IPS-NIHi7 (cell line): ENCODE measurements around the gene RDH14.

ENCODE experiments used
- DNase-seq: peaks from one replicate; pipeline ENCODE4 v3.0.0; 2012; ENCODE audit warnings: mixed read lengths; ENCODE audit errors: extremely low spot score

Gene RDH14

DNA sequence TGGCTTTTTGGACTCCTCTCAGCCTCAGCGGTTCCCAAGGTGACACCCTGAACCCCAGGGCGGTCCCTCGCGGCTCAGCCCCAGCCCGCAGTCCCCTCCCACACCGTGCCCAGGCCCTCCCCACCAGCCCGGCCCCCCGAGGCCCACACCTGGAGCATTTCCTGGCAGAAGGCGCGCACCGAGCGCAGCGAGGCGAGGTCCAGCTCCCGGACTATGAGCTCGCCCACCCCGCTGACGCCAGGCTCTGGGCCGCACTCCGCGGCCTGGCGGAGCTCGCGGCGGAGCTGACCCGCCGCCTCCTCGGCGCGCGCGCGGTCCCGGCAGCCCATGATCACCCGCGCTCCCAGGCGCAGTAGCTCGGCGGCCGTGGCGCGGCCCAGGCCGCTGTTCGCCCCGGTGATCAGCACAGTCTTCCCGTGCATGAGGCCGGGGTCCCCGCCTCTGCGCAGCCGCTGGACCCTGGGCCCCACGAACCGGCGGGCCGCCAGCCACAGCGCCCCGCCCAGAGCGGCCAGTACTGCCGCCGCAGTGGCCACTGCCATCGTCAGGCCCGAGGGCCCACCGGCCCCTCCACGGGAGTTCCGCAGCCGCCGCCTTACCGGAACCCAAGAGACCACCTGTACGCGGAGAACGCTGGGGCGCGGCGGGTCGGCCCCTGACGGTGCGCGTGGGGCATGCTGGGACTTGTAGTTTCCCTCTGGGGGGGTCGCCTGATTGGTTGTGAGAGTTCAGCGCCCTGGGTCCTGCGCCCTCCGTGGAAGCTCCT lies at the start of gene RDH14:
TSS of gene RDH14 (minus strand) at position 623 of the 766 bp plus-strand sequence. CDS start at position 542, 81 bp downstream.
- peak; percentile 94 for DNase-seq

GRCh38 chr2:18610090-18610489 lies 49.6 kb upstream of the RDH14 start:
- no peak for DNase-seq

GRCh38 chr2:18605115-18605514 lies 44.7 kb upstream of the RDH14 start:
- no peak for DNase-seq

- DNase-seq = no peak
Observed at GRCh38 chr2:18604531-18604885, 44.1 kb upstream of the RDH14 start.

- no peak for DNase-seq
Observed at GRCh38 chr2:18603854-18604530, 43.5 kb upstream of the RDH14 start.

GRCh38 chr2:18602298-18602697 lies 41.8 kb upstream of the RDH14 start:
- no peak for DNase-seq

DNA sequence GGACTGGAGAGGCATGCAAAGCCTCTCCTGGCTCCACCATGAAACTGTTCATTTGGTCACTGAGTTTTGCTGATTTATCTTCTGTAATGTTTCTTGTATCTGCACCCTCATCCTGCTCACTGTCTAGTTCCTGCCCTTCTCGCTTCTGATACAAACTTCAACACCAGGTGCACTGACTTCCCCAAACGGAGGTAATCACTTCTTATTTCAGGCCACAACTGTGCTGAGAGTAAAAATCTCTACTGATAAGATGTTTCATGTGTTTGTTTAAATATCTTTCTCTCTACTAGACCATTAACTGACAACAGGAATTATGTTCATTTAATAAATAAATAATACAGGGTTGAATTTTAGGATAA lies 39.8 kb upstream of the RDH14 start:
- no peak for DNase-seq

- DNase-seq = no peak
Observed at GRCh38 chr2:18599509-18600254, 39.2 kb upstream of the RDH14 start.

- DNase-seq = no peak
Observed at GRCh38 chr2:18598848-18599484, 38.5 kb upstream of the RDH14 start.

DNA sequence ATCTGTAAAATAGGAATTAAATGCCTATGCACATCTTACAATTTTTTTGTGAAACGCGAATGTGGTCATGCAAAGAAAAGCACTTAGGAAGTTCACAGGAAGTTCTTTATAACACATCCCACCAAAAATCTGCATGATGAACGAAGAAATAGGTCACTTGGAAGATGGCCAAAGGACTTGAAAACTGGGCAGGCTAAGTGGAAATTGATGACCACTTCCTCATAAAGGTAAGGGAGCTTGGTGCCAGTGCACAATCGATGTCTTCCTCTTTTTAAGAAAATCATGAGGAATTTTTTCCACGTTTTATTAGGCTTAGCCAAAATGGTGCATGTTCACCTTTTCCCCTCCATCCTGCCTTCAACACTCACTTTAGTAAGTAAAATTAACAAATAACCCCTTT lies 37.2 kb upstream of the RDH14 start:
- DNase-seq = no peak

DNA sequence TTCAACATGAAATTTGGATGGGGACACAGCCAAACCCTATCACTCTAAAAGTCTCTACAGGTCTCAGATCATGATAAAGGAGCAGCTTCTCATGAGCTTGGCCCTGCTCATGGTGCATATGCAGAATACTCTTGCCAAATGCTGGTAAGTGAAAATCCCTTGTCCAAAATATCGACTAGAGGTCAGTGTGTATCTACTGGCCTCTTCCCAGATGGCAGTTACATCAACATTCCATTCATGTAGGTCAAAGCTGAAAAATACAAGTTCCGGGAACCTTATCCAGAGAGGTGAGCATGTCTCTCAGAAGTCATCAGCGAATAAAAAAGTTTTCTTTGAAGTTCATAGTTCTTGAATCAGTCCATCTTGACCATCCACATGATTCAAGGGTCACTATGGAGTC lies 36.5 kb upstream of the RDH14 start:
- no peak for DNase-seq

DNA sequence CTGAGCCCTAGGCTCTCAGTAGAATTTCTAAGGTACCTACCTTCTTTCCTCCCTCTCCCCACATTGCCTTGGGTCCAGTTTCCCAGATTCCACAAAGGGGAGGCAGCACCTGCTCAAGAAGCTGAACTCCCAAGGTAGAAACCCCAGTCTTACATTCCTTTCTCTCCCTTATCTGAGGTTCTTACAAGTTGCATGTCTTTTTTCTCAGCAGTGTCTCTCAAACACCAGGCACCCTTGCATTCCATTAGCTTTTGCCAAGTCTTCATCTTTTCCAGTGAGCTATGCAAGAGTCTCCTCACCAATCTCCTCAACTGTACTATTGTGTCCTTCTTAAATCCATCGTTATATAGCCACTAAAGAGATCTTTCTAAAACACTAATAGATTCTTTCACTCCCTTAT lies 33.0 kb upstream of the RDH14 start:
- DNase-seq = no peak

DNA sequence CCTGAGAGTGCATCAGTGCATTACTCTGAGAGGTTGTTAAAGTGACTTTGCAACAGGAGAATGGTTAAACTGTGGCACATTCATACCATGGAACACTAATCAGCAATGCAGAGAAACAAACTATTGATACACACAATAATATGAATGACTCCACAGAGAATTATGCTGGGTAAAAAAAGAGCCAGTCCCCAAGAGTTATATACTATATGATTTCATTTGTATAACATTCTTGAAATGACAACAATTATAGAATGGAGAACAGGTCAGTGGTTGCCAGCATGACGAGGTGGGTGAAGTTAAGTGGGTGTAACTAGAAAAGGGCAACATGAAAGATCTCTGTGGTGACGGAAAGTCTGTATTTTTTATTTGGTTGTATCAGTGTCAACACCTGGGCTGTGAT lies 31.9 kb upstream of the RDH14 start:
- no peak for DNase-seq

- no peak for DNase-seq
Observed at GRCh38 chr2:18589354-18589753, 28.9 kb upstream of the RDH14 start, which contains the start of gene NT5C1B. Gene NT5C1B, minus strand, starts transcription at chr2:18589569. Its CDS starts 101 bp downstream, at chr2:18589468.

DNA sequence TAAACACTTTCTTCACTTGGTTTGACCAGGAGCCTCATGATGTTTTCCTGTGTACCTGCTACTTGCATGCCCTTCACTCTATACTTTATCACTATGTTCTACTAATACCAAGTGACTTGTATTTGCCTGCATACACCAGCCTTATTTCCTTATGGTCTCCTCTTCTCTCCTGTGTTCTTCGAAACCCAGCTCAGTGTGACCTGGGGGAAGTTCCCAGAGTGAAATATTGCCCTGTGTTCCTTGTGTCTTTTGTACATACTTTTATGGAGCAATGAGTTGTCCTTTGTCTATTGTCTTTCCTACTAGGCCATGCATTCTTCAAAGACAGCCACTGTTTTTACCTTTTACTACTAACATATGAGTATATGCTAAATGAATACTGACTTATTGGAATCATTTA lies 28.3 kb upstream of the RDH14 start:
- no peak for DNase-seq

- no peak for DNase-seq
Observed at GRCh38 chr2:18588049-18588448, 27.6 kb upstream of the RDH14 start.

DNA sequence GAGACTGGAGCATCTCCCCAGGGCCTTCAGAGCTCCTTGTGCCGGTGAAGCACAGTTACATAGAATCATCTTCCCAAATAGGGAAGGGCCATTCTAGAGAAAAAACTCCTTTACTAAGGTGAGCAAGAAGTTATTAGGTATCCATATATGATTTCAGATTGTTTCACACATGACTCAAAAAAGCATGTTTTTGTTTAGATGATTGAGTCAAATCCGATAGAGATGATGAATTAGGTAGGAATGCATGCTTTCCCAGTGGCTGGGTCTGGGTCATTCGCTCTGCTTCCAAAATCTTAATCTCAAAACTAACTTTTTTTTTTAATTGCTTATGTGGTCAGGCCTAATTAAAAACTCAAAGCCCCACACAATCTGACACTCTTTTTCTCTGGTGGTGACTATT lies 25.1 kb upstream of the RDH14 start:
- DNase-seq = no peak

- no peak for DNase-seq
Observed at GRCh38 chr2:18584608-18584954, 24.1 kb upstream of the RDH14 start.

DNA sequence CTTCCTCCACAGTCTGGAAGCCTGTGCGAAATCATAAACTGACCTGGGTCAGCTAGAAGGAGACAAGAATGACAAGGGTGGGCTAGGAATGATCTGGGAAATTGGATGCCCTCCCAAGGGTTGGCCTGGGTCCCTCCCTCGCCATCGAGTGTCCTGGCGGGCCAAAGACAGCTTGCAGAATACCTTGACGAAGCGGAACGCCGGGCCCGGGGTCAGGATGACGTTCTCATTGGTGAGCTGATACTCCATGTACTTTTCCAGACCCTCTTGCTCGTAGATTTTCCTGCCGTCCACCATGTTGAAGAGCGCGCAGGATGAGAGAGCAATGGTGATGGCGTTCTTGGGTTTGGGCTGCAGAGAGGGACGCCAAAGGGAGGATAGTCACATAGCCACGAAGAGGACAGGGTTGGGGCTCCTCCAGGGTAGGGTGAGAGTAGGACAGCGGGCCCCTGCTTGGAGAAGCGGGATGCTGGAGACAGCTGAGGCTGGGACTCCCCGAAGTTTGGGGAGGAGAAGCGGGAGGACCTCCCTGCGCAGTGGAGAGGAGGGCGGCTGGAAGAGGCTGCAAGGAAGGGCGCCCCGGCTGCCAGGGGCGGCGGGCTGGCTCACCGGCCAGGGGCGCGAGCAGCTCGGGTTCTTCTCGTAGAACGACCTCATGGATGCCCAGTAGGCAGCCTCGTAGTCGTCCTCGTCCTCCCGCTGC lies 23.6 kb upstream of the RDH14 start:
- DNase-seq = no peak

DNA sequence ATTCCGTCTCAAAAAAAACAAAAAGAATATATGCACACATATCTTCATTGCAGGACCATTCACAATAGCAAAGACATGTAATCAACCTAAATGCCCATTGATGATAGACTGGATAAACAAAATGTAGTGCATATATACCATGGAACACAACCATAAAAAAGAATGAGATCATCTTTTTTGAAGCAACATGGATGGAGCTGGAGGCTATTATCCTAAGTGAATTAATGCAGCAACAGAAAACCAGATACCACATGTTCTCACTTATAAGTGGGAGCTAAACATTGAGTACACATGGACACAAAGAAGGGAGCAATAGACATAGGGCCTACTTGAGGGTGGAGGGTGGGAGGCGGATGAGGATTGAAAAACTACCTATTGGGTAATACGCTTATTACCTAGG lies 20.2 kb upstream of the RDH14 start:
- DNase-seq = no peak

GRCh38 chr2:18578033-18578432 lies 17.6 kb upstream of the RDH14 start:
- DNase-seq = no peak
